NOMO-1 treated with dmso at 0.1 percent for 144 hours (cell line): ENCODE results near the gene DUSP9.
A peak's percentile ranks its signal among the peaks of the same experiment; 100 is the strongest.

Experiments
- DNase-seq: peaks from one replicate; lab custom pipeline; 2025; ENCODE audit not compliant: unreplicated experiment; lab: John Stamatoyannopoulos, UW

The DUSP9 gene

GRCh38 chrX:153635788-153636668 is 11.0 kb upstream of the DUSP9 start:
- peak; percentile 12 for DNase-seq

DNA sequence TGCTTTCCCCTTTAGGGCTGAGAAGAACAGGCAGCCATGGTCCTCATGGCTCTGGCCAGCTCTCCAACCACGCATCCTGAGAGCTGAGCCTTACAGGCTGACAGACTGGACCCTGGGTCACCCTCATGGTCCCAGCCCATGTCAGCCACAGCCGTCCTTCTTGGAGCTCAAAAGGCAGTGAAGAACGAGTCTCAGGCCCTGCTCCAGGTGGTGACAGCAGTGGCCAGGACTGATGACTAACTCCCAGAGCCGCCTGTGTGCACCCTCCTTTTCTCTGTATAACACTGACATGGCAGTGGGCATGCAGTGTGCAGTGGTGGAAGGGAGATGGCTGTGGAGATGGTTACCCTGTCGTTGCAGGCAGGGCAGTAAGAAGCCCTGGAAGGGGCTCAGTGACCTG is 10.3 kb upstream of the DUSP9 start:
- no peak for DNase-seq

- no peak for DNase-seq
These were observed 9.6 kb upstream of the DUSP9 start for GRCh38 chrX:153637121-153638040.

GRCh38 chrX:153638041-153638371 is 9.0 kb upstream of the DUSP9 start:
- DNase-seq: no peak

GRCh38 chrX:153638436-153639176 is 8.4 kb upstream of the DUSP9 start:
- no peak for DNase-seq

GRCh38 chrX:153639177-153640044 is 7.6 kb upstream of the DUSP9 start:
- no peak for DNase-seq

DNA sequence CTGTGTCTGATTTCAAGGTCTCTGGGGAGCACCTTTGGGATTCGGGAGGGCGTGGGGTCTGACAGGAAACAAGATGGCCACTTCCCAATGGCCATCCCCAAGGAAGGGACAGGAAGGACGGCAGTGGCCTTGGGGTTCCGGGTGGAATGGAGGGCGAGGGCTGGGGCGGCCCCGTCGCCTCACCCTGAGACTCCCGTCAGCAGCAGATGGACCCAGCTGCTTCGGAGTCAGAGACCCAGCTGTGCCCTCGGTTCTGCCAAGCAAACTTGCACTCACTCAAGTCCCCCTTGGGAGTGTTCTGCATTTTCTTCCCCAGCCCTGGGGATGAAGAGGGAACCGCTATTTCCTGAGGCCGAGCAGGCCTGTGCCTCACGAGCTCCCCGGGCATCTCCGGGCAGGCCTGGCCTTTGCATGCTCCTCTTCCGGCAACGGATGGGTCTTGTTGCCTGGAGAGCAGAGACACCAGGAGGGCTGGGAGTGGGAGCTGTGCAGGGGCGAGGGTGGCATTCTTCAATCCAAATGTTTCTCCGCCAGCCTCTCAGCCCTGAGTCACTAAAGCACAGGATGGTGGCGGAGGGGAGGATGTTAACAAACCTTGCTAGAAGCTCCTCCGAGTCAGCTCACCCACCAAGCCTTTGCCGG is 6.8 kb upstream of the DUSP9 start:
- DNase-seq: no peak

- no peak for DNase-seq
These were observed 6.0 kb upstream of the DUSP9 start for GRCh38 chrX:153640736-153641575.

DNA sequence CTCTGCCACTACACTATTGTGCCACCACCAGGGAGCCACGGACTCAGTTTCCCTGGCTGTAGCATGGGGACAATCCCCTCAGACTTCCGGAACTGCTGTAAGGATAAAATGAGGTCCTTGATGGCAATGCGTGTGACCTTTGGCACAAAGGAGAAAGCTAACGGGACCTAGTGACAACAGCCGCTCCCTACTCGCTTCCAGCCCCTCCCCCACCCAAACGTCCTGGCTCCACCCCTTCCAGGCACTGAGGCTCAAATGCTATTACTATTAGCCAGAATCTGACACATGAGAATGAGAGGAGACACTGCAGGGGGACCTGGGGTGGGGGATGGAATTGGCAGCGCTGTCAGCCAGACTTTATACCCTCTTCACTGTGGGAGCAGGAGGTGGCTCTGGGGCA is 5.4 kb upstream of the DUSP9 start:
- no peak for DNase-seq

- no peak for DNase-seq
These were observed 4.8 kb upstream of the DUSP9 start for GRCh38 chrX:153642051-153642654.

DNA sequence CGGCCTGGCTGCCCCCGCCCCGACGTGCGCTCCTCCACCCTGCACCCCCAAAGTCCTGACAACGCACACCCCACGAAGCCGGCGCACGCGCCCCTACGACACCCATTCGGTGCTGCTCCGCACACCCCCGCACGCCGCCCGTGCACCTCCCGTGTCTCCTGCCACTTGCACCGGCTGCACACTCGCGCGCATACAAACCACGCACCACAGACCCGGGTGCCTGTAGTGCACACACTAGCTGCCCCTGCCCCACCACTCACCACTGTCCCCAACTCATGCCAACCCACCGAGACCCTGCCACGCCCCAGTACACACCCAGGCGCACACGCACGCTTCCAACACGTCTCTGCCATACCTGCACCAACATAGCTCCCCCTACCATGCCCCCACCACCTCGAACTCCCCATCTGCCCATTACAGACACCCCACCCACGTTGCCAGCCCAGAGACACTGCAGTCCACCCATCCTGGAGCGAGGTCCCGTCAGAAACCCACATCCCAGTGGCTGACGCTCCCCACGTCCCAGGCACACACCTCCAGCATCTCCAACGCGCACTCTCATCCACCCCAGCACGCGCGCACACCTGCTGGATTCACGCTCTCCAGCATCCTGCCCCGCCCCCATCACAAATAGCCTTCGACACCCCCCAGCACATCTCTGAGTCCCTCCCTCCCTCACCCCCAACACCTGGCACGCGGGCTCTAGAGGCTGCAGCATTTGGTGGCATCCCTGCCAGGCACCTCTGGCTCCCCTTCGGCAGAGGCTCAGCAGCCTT is 4.2 kb upstream of the DUSP9 start:
- no peak for DNase-seq

- DNase-seq: no peak
These were observed 3.3 kb upstream of the DUSP9 start for GRCh38 chrX:153643431-153644351.

GRCh38 chrX:153644356-153645125 is 2.5 kb upstream of the DUSP9 start:
- no peak for DNase-seq

DNA sequence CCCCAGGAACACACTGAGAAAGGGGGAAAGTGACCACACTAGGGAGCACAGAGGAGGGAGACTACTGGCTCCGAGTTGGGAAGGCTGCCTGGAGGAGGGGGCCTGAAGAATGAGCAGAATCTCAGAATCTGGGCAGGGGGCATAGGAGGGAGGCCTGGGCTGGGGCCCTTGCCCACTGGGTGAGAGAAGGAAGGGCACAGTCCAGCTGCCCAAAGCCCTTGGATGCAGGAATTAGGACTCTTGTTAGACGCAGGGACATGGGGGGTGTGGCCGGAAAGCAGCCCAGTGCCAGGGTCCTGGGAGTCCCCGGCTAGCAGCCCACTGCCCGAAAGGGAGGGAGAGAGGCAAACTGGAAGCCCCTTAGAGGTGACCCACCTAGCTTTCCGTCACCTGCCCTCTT is 1.9 kb upstream of the DUSP9 start:
- DNase-seq: no peak

- no peak for DNase-seq
These were observed 998 bp upstream of the DUSP9 start for GRCh38 chrX:153645921-153646488.
